ENCODE data around the gene LRRC4C. TPM values are rescaled to one million over a fixed set of nuclear protein-coding genes. Genes with fewer than 3 reads are reported as not detected.

LRRC4C gene
- total RNA-seq, 1 donor from 2014 or later = 0.41 TPM

- Histone ChIP-seq H3K4me3 (no peak overlapping the region), H3K9me3 (replicated peaks) (peaks cover 12% of the 10 kb centered on the region), H3K4me1 (no peaks in the 10 kb centered on the region), H3K27me3 (ENCODE audit: low read depth) (no peaks in the 10 kb centered on the region), H3K27ac (replicated peaks) (no peak overlapping the region), H3K36me3 (no peaks in the 10 kb centered on the region)
- TF ChIP-seq, protein P1, sequence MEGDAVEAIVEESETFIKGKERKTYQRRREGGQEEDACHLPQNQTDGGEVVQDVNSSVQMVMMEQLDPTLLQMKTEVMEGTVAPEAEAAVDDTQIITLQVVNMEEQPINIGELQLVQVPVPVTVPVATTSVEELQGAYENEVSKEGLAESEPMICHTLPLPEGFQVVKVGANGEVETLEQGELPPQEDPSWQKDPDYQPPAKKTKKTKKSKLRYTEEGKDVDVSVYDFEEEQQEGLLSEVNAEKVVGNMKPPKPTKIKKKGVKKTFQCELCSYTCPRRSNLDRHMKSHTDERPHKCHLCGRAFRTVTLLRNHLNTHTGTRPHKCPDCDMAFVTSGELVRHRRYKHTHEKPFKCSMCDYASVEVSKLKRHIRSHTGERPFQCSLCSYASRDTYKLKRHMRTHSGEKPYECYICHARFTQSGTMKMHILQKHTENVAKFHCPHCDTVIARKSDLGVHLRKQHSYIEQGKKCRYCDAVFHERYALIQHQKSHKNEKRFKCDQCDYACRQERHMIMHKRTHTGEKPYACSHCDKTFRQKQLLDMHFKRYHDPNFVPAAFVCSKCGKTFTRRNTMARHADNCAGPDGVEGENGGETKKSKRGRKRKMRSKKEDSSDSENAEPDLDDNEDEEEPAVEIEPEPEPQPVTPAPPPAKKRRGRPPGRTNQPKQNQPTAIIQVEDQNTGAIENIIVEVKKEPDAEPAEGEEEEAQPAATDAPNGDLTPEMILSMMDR (IDR thresholded peaks at IDR 0.05; ENCODE audit: borderline replicate concordance) = no peak
- DNase-seq = no peak
- intact Hi-C loops (cut with micrococcal nuclease) = no loop called here
These were observed 1105.3 kb downstream of the LRRC4C start for GRCh38 chr11:40354121-40354520.

- H3K4me1 ChIP-seq = no peaks in the 10 kb centered on the region
- no peaks in the 10 kb centered on the region for H3K27me3 ChIP-seq (ENCODE audit: low read depth)
- no peak overlapping the region for H3K27ac ChIP-seq (replicated peaks)
- TF ChIP-seq, protein P1 (IDR thresholded peaks at IDR 0.05; ENCODE audit: borderline replicate concordance) = no peak
- intact Hi-C loops (cut with micrococcal nuclease) = no loop called here
- H3K36me3 ChIP-seq = no peaks in the 10 kb centered on the region
- DNase-seq = no peak
- H3K4me3 ChIP-seq = no peak overlapping the region
- H3K9me3 ChIP-seq (replicated peaks) = peaks cover 20% of the 10 kb centered on the region
These were observed 1118.5 kb downstream of the LRRC4C start for GRCh38 chr11:40340911-40341310.

GRCh38 chr11:40338739-40339138, 1120.7 kb downstream of the LRRC4C start:
- TF ChIP-seq, protein P1 (IDR thresholded peaks at IDR 0.05; ENCODE audit: borderline replicate concordance) = no peak
- H3K27me3 ChIP-seq (ENCODE audit: low read depth) = no peaks in the 10 kb centered on the region
- intact Hi-C loops (cut with micrococcal nuclease) = no loop called here
- H3K4me3 ChIP-seq = no peak overlapping the region
- H3K27ac ChIP-seq (replicated peaks) = no peak overlapping the region
- no peaks in the 10 kb centered on the region for H3K36me3 ChIP-seq
- peaks cover 2% of the 10 kb centered on the region for H3K9me3 ChIP-seq (replicated peaks)
- H3K4me1 ChIP-seq = no peaks in the 10 kb centered on the region
- DNase-seq = no peak

- H3K36me3 ChIP-seq = no peaks in the 10 kb centered on the region
- intact Hi-C loops (cut with micrococcal nuclease) = no loop called here
- H3K4me1 ChIP-seq = no peaks in the 10 kb centered on the region
- H3K27me3 ChIP-seq (ENCODE audit: low read depth) = no peaks in the 10 kb centered on the region
- TF ChIP-seq, protein P1 (IDR thresholded peaks at IDR 0.05; ENCODE audit: borderline replicate concordance) = no peak
- H3K9me3 ChIP-seq (replicated peaks) = no peaks in the 10 kb centered on the region
- DNase-seq = no peak
- no peak overlapping the region for H3K4me3 ChIP-seq
- no peak overlapping the region for H3K27ac ChIP-seq (replicated peaks)
These were observed 1121.4 kb downstream of the LRRC4C start for GRCh38 chr11:40338062-40338461.

DNA sequence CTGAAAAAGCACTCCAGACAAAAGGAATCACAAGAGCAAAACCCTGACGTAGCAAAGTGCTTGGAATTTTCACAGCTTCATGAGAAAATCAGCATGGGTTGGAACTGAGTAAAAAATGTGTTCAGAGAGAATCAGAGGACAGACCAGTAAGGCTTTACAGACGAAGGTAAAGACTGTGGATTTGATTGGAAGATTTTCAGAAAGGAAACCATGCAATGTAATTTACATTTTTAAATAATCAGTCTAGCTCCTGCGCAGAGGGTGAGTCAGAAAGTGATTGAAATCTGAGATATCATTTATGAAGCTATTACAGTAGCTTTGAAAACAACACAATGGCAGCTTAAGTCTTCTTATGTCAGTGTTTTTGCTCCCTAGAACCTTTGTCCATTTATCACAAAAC, 1122.3 kb downstream of the LRRC4C start:
- TF ChIP-seq, protein P1 (IDR thresholded peaks at IDR 0.05; ENCODE audit: borderline replicate concordance) = no peak
- intact Hi-C loops (cut with micrococcal nuclease) = no loop called here
- no peak for DNase-seq
- H3K9me3 ChIP-seq (replicated peaks) = no peaks in the 10 kb centered on the region
- H3K27ac ChIP-seq (replicated peaks) = no peak overlapping the region
- no peak overlapping the region for H3K4me3 ChIP-seq
- no peaks in the 10 kb centered on the region for H3K36me3 ChIP-seq
- no peaks in the 10 kb centered on the region for H3K4me1 ChIP-seq
- H3K27me3 ChIP-seq (ENCODE audit: low read depth) = no peaks in the 10 kb centered on the region

Data from left ventricle myocardium inferior (tissue), 1 donor.